NCI-H1092 treated with DMSO at 0.1 percent for 48 hours (cell line): Measurements from ENCODE around the gene DGUOK.
"Not testable (repeated sequence)": the region's sequence is repeated elsewhere in the genome, so short reads cannot be mapped to it uniquely, and the experiment has no call there.

Experiments used
- DNase-seq: peaks from one replicate; lab custom pipeline; 2025; lab: John Stamatoyannopoulos, UW

Gene DGUOK

DNA sequence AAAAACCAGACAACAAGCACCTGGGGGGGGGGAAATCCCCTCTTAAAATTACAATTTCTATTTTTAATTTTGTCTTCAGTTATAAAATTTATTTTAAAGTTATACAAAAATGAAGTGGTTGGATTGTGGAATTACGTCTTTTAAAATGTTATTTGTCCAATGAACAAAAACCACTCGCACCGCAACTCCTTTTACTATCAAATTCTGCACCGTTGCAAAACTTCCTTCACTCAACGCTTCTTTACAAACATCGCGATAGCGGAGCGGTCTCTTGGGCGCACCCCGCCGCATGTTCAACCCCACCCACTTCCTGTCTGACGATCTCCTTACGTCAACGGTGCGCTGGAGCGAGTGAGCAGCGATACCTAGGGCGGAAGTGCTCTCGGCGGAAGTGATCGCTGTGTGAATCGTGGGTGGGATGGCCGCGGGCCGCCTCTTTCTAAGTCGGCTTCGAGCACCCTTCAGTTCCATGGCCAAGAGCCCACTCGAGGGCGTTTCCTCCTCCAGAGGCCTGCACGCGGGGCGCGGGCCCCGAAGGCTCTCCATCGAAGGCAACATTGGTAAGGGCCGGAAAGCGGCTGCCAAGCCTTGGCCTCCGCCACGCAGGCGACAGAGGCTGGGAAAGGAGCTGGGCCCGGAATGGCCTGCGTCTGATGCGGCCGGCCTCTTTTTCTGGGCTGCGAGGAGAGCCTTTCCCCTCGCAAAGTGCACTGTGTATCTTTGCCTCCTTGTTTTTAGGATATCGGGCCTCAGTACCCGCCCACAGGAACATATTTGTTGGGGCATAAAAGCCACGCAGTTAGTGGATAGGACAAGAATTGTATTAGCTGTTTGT, at the start of gene DGUOK:
DGUOK (plus strand) TSS at position 388 of the 835 bp plus-strand sequence; CDS start at position 419, 31 bp downstream.
- peak; percentile 96 for DNase-seq

DNA sequence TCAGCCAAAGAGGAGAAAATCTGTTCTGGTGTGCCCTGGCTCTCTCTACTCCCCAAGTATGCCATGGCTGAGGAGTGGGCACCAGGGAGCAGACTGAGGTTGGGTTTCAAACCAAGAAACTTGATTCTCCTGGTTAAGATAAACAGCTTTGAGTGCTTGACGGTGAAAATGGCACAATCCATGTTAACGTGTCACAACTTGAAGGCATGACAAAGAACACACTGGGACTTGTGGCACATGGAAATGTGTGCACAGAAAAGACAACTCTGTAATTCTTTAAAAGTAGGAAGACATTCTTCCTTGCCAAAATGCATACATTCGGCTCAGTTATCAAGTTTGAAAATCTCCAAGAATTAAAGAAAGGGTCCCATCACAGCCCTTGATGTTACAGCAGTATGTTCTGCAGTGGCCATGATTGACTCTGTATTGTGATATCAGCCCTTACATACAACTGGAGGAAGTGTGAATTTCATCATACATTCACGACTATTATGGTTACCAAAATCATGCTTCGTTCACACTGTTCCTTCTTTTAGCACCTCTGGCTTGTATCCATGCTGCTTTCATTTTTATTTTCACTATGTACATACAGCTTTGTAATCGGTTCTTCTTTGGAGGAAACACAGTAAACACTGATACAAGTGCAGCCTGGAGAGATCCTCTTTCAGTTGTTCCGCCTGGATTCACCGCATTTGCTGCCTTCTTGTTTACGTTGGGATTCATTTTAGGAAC, 49.4 kb upstream of the DGUOK start:
- DNase-seq, result peak; percentile 38

DNA sequence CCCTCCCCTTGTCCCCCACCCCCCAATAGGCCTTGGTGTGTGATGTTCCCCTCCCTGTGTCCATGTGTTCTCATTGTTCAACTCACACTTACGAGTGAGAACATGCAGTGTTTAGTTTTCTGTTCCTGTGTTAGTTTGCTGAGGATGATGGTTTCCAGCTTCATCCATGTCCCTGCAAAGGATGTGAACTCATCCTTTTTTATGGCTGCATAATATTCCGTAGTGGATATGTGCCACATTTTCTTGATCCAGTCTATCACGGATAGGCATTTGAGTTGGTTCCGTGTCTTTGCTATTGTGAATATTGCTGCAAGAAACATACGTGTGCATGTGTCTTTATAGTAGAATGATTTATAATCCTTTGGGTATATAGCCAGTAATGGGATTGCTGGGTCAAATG, 48.7 kb upstream of the DGUOK start:
- not testable (repeated sequence) for DNase-seq

DNA sequence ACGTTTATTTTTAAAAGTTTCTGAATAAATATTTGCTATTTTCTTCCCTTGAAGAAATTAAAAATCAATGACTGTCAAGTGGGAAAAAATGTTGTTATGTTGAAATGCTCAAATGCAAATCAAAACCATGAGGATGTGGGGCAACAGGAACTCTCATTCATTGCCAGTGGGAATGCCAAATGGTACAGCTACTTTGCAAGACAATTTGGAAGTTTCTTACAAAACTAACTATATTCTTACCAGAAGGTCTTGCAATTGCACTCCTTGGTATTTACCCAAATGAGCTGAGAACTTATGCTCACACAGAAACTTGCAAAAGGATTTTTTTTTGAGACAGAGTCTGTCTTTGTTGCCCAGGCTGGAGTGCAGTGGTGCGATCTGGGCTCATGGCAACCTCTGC, 41.3 kb upstream of the DGUOK start:
- DNase-seq, result no peak

DNA sequence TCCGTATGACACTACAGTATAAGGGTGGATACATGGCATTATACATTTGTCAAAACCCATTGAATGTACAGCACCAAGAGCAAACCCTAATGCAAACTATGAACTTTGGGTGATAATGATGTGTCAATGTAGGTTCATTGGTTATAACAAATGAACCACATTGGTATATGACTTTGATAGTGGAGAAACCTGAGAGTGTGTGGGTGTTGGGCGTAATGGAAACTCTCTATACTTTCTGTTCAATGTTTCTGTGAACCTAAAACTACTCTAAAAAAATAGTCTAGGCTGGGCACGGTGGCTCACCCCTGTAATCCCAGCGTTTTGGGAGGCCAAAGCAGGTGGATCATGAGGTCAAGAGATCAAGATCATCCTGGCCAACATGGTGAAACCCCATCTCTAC, 40.3 kb upstream of the DGUOK start:
- no peak for DNase-seq

DNA sequence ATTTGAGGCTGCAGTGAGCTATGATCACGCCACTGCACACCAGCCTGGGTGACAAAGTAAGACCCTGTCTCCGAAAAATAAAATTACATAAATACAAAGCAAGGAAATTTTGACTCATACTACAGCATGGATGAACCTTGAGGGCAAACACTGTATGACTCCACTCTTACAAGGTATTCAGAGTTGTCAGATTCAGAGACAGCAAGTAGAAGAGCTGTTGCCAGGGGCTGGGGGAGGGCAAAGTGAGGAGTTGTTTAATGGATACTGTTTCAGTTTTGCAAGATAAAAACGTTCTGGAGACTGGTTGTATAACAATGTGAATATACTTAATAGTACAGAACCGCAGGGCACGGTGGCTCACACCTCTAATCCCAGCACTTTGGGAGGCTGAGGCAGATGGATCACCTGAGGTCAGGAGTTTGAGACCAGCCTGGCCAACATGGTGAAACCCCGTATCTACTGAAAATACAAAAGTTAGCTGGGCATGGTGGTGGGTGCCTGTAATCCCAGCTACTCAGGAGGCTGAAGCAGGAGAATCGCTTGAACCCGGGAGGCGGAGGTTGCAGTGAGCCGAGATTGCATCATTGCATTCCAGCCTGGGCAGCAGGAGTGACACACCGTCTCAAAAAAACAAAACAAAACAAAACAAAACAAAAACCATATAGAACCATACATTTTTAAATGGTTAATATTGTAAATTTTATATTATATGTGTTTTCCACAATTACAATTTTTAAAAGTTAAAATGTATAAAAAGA, 38.9 kb upstream of the DGUOK start:
- not testable (repeated sequence) for DNase-seq

DNA sequence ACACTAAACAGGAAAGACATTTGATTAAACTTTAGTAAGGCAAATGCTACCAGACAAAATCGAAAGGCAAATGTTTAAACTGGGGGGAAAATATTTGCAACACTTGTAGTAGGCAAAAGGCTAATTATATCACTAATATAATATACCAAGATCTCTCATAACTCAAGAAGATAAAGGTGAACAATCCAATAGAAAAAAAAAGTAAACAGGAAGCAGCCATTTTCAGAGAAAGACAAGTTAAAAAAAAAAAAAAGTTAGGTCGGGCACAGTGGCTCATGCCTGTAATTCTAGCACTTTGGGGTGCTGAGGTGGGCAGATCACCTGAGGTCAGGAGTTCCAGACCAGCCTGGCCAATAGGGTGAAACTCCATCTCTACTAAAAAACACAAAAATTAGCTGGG, 38.3 kb upstream of the DGUOK start:
- no peak for DNase-seq

DNA sequence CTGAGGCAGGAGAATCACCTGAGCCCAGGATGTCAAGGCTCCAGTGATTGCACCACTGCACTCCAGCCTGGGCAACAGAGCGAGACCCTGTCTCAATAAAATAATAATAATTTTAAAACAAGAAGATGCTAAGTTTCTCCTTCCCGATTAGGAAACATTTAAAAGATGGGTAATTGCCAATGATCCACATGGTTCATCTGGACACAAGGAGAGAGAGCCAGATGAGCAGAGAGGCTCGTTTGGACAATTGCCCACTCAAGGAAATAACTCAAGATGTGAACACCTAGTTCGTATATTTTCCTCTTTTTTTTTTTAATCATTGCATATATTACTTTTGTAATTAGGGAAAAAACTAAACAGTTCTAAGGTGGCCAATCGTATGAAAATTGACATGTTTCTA, 37.5 kb upstream of the DGUOK start:
- no peak for DNase-seq

DNA sequence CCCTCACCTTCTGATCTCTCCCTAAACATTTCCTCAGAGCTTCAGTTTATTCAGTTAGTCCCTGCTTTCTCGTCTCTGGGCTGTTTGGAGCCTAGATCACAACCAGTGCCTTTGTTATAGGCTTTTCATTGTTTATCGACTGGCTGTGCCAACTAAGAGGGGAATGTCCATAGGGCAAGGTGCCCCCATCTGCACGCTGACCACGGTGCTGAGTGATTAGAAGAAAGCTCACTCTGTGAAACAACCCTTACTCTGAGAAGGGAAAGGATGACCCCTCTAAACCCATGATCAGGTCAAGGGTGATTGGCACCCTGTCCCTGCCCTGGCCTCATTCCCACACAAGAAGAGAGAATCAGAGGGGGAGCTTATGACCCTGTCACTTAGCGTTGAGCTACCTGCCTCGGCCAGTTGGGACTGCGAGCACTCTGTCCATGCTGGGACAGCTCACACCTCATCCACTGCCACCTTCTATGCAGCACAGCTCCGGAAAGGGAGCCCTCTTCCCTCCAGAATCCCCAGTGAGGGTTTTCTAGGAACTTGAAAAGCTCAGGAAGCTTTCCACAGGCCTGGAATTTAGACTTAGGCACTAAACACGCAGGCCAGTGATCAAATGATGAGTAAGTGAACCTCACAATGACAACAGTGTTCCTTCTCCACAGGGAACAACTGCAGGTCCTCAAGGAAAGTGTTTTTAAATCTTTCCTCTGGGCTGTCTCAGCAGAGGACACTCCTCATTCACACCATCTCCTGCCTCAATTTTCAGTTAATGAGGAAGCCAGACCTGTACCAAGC, 36.2 kb upstream of the DGUOK start:
- no peak for DNase-seq

DNA sequence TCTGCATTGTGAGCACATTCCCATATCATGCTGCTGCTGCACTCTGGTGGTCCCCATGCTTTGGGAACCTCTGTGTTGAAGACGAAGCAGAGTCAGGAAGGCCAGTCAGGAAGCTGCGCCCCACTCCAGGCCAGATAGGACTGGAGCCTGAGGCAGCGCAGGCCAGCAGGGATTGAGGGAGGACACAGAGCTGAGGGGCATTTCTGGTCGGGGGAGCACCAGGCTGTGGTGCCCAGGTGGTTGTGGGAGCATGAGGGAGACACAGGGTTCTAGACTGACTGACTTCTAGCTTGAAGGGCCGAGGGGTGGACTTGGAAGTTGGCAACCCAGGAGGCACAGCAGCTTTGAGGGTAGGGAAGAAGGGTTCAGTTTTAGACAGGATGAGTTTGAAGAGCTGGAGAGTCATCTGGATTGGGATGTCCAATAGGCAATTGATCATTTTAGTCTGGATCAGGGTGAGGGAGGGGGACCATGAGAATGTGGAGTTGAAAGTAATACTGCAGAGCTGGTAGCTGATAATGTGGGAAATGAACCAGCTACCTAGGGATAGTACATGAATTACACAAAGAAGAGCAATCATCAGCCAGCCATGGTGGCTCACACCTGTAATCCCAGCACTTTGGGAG, 35.3 kb upstream of the DGUOK start:
- no peak for DNase-seq

DNA sequence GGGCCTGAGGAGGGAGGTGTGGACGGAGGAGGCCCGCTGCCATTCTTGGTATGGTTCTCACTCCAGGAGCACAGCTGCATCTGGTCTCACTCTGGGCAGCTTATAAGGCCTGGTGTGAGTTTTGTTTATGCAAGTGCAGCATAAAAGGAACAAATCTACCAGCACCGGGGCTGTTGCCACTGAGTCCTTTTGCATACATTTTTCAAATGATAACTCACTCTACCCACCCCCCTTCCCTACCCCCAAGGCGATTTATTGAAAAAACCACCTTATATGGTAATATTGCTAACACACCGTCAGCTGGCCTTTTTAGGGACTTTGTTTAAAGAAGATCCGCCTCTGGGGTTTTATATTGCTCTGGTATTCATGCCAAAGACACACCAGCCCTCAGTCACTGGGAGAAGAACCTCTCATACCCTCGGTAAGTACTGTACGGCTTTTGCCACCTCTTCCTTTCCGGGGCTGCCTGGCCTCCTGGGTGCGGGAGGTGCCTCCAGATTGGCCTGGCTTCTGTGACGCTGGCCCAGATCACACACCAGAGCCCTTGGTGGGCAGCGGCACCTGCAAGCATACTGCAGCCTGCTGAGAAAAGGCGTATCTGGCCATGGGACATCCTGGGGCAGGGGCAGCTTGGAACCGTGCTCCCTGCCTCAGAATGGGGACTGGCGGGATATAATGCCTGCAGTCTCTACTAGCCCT, 33.9 kb upstream of the DGUOK start, which contains the start of gene ACTG2:
ACTG2 (plus strand) TSS at position 378 of the 699 bp plus-strand sequence. CDS start 8,304 bp downstream, outside the sequence.
- no peak for DNase-seq

DNA sequence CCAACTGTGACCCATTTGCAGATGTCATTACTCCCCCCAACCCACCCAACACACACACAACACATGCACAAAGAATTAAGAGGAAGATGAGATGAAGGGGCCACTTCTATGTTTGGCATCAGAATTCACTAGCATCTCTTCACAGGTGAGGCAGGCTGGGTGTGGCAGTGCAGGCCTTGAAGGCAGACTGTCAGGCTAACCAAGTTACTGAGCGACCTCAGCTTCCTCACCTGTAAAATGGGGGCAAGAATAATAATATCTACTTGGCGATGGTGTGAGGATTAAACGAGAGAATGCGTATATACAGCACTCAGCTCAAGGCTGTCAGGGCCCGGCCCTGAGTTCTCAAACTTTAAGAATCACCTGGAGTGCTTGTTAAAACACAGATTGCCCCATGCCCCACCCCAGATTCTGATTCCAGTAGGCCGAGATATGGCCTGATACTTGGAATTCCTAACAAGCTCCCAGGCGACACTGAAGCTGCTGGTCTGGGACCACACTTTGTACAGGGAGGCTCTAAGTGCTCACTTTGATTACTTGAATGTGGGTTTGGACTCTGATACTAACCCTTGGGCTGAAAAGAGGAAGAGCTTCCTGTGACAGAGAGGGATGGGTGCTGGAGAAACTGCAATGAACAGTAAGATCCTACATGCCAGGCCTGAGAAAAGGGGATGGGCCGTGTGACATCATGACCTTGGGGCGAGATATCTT, 32.8 kb upstream of the DGUOK start:
- no peak for DNase-seq

DNA sequence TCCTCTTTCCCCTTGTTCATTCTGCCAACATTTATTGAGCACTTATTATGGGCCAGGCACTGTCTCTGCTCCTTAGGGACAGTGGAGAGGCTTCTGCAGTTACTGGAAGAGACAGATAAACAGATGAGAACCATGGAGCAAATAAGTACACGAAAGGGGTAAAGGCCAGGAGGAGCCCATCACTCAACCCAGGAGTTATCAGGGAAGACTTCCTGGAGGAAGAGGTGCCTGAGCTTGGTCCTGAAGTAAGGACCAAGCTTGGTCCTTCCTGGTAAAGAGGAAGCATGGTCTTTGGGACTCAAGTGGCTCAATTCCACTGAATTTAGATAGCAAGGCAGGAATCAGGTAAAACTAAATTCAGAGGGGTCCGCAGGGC, 32.2 kb upstream of the DGUOK start:
- DNase-seq, result no peak

DNA sequence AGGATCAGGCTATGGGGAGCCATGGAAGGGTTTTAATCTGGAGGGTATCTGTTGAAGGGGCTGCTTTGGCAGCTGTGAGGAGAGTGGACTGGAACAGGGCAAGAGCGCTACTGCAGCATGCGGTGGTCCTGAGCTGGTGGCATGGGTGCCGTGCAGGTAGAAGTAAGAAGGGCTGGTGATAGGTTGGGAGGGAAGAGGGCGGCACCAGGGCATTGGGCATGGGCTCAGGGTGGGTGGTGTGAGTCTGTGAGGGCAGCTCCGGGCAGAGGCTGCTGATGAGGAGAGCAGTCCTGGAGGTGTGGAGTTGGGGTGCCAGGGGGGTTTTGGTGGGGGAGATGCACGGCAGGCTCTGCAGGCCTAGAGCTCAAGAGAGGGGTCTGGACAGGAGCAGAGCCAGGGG, 31.8 kb upstream of the DGUOK start:
- DNase-seq, result no peak

DNA sequence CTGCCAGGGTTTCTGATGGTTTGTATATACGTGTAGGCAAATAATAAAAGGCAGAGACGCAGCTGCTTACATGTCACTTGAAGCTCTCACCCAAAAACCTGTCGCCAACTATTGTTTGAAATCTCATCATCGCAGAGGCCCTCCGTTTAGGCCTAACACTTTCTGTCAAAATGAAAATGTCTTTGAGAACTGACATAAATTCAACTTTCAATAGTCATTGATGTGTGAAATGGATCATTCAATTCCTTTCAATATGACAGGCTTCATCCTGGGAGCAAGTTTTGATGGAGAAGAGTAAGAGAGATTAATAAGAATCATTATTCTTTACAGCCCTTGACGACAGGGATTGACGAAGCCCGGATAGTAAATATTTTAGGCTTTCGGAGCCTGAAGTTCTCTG, 31.2 kb upstream of the DGUOK start:
- DNase-seq, result no peak

DNA sequence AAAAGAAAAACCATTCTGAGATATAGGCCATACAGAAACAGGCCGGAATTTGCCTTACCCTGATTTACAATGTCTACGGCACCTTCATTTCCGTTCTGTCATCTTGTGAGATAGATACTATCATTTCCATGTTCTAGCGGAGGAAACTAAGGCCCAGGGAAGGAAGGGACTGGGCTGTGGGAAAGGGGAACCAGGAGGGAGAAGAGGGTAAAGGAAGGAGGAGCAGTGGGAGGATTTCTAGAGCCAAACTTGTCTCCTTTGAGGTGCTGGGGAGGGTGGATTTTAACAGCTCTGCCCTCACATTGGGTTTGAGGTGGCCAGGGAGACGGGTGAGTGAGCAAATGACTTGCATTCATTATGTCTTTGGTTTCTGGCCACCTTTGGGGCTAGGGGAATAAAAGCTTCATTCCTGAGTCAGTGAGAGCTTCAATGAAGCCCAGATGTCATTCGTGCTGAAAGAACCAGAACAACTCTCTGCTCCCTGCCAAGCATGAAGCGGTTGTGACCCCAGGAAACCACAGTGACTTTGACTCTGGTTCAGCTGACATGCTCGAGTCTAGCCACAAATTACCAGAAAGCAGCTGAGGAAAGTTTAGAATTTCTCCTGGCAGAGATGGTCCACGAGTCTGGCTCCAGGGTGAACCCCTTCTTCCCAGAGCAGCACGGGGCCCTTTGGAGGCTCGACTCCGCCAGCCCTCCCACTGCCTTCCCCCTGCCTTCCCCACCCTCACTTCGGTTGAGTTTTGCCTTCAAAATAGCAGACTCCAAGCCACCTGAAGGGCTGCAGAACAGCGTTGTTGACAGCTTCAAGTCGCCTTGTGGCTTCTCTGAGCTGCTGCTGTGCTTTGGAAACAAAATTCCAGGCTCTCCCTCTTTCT, 30.1 kb upstream of the DGUOK start:
- no peak for DNase-seq

DNA sequence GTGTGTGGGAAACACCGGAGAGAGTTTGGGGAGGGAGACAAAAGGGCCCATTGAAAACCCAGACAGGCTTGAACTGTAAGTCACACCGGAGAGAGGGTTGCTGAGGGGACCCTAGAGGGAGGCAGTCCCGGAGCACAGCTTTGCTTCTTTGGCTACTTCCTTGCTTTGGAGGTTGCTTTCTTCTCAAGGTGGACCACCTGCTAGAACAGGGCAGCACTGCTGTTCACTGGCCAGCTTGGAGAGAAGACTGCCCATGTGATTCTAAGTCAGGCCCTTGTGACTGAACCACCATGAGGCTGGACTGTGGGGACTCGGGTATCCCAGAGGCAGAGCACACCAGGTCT, 29.5 kb upstream of the DGUOK start:
- DNase-seq, result no peak

DNA sequence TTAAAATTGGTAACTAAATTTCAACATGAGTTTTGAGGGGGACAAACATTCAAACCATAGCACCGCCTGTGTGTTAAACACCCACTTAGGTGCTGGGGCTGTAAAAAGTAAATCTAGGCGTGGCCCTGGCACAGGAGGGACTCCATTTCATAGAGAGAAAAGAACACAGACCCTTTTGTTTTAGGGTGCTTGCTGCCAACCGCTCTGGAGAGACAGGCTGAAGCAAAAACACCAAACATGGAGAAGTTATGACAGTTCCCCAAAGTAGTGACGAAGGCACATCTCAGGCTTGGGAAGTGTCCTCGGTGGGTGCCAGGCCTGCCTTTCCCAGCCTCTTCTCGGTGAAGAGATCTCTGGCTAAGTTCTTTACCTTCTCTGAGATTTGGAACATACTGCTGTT, 28.7 kb upstream of the DGUOK start:
- no peak for DNase-seq

DNA sequence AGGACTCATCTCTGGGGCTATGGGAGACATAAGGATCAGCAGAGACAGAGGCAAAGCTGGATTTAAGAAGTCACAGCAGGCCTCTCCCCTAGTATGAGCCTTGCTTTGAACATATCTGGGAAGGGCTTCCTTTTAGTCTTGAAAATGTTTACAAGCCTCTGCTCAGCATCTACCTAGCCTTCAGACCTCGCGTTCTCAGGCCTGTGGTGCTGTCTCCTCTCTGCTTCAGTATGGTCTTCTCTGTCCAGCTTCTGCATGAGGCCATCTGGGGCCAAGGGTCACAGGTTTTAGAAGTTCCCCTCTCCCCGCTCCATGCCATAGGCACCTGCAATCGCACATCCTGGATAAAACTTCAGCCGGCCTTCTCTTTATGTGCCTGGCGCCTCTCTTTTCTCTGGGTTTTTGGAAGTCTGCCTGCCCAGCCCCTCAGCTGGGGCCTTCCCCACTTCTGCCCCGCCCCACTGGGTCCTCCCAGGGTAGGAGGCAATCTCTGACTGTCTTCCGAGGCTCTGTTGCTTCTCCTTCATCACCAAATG, 26.8 kb upstream of the DGUOK start:
- no peak for DNase-seq
